GM19099 (cell line): ENCODE measurements around the gene SNX20.
A peak's percentile ranks its signal among the peaks of the same experiment; 100 is the strongest.

Experiments
- POLR2A ChIP-seq: IDR thresholded peaks from 3 replicates; pipeline ENCODE4 v1.6.1; 2011; ENCODE audit warnings: low read depth; ENCODE audit not compliant: insufficient read length; ENCODE audit errors: extremely low read depth

The SNX20 gene, protein sequence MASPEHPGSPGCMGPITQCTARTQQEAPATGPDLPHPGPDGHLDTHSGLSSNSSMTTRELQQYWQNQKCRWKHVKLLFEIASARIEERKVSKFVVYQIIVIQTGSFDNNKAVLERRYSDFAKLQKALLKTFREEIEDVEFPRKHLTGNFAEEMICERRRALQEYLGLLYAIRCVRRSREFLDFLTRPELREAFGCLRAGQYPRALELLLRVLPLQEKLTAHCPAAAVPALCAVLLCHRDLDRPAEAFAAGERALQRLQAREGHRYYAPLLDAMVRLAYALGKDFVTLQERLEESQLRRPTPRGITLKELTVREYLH

DNA sequence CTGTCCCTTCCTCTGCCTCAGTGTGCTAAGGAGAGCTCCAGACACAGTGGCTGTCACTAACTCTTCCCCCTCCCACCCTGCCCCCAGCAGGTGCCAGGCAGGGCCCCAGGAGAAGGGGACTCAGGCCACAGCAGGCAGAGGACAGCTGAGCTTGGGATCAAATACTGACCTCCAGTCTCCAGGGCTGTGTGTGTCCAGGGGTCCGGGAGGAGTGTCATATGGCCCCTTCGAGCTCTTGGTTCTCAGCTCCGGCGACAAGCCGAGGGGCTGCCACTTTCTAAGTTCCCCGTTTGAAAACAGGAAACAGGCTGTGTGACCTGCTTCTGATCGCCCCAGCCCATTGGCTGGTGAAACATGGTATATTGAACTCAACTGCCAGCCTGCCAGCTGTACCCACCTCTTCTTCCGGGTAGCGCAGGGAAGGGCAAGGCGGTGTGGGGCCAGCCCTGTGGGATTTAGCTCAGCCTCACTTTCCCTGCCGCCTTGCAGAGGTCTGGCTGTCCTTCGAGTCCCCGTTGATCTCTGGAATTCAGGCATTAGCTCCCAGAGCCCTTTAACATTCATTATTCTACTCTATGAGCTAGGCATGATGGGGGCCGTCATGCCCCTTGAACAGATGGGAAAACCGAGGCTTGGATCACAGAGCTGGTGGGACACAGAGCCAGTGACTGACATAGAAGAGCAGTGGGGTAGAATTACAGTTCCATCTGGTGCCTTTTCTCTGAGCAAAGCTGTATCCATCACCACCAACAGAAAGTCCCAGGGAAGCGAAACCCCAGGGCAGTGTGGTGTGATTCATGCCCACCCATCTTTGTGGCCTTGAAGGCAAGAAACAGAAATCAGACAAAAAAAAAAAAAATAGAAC lies at the start of gene SNX20:
TSS of gene SNX20 (minus strand) at position 292 of the 865 bp plus-strand sequence. CDS start 3,786 bp downstream, outside the sequence.
- peak; percentile 70 for TF ChIP-seq POLR2A

DNA sequence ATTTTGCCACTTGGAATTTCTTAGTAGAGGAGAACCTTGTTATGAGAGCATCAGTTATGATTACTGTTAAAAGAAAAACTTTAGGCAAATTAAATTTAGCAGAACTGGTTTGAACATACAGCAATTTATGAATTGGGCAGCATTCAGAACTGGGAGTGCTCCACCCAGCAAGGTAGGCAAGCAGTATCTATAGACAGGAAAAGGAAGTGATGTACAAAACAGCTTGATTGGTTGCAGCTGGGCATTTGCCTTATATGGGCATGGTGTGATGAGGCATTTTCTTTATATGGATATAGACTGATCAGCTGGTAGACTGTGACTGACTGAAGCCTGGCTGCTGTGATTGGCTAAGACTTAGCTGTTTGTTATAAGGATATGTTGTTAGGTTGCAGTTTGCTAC lies 43.2 kb upstream of the SNX20 start:
- TF ChIP-seq POLR2A: no peak

DNA sequence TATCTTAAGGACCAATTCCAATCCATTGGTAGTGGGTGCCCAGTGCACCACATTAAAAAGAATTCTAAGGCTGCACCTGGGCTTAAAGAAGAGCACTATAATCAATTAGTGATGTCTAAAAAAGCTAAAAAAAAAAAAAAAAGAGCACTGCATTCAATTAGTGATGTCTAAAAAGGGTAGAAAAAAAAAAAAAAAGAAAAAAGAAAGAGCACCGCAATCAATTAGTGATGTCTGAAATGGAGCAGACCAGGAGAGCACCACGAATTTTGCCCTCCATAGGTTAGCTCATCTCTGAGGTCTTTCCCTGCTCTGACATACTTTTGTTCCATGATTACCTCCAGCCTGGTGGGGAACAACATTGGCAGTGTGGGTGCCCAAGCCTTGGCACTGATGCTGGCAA lies 41.8 kb upstream of the SNX20 start:
- TF ChIP-seq POLR2A: no peak

DNA sequence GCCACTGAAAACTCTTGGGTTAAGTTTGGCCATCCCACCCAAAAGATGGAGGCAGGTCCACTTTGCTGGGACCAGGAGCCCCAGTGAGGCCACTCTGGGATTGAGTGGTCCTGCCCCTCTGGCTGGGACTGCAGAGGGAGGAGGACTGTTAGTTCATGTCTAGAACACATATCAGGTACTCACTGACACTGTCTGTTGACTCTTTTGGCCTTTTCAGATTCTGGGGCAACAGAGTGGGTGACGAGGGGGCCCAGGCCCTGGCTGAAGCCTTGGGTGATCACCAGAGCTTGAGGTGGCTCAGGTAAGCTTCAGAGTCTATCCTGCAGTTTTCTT lies 41.3 kb upstream of the SNX20 start:
- no peak for TF ChIP-seq POLR2A

DNA sequence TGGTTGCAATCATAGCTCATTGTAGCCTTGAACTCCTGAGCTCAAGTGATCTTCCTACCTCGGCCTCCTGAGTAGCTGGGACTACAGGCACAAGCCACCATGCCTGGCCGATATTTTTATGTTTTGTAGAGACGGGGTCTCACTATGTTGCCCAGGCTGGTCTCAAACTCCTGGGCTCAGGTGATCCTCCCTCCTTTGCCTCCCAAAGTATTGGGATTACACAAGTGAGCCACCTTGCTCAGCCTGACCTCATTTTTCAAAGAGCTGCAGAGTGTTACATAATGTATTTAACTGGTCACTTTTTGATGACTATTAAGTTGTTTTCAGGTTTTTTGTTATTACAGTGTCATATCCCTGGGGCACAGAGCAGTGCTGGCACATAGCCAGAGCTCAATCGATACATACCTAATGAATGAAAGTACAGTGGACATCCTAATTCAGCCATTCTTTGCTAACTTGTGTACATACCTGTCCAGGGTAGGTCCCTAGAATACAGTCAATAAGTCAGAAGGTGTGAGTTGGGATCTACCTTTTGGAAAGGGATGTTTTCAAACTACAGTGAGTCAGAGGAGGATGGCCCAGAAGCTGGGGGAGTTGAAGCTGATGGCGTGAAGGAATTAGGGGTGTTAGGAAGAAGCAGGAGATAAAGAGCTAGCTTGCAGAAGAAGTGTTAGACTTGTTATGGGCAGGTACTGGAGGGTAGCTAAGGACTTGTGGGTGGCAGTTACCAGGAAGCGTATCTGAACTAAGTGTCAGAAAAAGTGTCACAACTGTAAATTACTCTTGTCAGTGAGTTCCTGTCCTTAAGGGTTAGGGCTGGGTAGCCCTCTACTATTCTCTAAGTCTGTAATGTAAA lies 40.7 kb upstream of the SNX20 start:
- no peak for TF ChIP-seq POLR2A

DNA sequence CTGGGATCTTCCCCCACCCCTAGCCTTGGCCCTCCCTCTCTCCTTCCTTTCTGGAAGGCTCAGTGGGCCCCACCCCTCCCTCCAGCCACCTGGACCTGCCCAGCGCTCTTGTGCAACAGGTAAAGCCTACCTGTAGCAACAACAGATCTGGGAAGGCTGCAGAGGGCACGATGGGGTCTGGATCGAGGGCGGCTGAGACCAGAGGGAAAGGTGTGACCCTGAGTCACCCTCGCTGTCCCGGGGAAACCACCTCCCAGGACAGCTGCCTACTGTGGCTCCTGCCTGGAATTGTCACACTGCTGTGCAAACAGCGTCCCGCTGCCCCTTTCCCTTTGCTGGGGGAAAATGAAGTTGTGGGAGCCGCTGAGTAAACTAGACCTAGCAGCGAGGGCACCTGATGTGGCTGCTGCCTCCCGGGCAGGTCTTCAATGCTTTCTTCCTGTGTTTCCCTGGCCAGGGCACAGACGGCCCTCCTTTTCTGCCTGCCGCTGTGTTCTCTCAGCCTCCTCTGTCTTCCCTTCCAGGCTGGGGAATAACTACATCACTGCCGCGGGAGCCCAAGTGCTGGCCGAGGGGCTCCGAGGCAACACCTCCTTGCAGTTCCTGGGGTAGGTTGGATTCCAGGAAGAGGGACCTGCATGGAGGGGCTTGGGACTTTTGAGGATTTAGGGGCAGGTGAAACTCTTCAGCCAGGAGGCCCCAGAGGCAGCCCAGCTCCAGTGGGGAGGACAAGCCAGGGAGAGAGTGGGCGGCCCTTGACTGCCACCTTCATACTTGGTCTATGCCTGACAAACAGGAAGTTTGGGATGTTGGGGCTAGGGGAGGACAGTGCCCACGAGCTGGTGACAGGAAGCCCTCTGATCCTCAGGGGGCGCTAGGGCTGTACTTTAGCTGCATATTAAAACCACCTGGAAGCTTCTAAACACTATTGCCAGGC lies 38.6 kb upstream of the SNX20 start:
- no peak for TF ChIP-seq POLR2A

DNA sequence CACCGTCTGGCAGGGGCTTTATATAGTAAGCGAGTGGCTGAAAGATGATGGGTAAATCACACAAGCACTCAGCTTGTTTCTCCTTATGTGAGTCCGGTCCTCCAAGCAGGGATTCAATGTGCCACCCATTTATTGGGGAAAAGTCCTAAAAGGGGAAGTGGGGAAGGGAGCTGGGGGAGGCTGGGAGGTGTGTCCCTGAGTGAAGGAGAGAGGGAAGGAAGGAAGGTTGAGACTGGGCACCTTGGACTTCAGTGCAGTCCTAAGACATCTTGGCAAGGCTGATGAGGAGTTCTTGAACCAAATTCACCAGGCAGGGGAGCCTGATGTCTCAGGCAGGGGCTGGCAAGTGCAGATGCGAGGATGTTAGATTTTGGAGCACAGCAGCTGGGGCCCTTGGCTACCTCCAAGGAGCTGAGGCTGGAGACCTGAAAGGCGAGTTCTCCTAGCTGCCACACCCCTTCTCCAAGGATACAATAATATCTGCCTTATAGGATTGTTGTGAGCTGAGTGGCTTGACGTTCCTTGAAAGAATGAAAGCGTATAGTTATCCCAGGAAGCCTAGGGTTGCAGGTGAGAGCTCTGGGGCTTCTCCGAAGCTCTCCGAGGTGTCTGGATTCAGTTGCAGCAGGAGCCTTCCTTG lies 37.8 kb upstream of the SNX20 start:
- no peak for TF ChIP-seq POLR2A

DNA sequence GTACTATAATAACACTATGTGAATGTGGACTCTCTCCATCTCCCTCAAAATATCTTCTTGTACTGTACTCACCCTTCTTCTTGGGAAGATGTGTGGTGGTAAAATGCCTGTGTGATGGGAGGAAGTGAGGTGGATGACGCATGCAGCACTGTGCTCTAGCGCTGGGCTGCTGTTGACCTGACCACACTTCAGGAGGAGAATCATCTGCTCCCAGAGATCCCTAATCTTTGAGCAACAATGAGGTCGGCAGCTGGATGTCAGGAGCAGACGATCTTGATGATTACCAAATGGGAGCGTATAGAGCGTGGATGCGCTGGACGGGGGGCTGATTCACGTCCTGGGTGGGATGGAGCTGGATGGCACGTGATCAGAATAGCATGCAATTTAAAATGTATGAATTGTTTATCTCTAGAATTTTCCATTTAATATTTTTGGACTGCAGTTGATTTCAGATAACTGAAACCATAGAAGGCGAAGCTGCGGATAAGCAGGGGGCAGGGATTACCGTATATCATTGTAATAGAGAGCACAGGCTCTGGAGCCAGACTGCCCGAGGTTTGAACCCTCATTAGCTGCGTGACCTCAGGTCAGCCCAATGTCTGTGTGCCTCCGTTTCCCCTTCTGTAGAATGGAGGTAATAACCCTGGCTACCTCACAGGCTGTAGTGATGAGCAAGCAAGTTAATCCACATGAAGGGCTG lies 37.1 kb upstream of the SNX20 start:
- no peak for TF ChIP-seq POLR2A

DNA sequence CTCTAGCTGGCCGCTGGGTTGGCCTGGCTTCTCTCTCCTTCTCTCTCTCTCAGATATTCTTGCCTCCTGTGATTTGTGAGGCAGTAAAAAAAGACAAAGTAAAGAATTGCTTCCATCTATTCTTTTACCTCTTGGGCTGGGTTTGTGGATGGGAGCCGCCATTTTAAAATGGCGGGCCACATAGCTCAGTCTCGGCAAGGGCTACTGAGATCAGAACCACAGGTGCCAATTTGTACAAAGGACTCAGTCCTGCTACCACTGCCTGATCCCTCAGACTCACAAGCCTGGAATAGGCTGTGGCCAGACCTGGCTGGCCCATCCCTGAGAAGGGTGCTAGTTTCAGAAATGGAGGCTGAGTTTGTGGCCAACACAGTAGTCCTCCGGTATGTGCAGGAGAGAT lies 36.4 kb upstream of the SNX20 start:
- TF ChIP-seq POLR2A: no peak

DNA sequence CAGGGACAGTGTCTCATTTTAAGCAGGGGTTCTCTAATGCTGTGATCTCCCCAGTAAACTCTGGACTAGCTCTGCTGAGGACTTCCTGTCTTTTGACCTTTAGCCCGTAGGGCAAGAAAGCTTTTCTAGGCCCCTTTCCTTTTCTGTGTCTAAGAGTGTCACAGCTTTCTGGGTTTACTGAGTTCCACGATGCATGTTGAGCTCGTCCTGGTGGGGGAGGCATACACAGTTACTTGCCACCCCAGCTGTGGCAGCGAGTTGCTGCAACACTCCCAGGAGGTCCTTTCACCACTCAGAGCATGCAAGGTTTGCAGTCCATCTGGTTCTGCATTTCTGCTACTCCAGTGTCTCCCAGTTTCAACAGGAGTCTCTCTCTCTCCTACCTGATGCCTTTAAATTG lies 36.0 kb upstream of the SNX20 start:
- TF ChIP-seq POLR2A: no peak

DNA sequence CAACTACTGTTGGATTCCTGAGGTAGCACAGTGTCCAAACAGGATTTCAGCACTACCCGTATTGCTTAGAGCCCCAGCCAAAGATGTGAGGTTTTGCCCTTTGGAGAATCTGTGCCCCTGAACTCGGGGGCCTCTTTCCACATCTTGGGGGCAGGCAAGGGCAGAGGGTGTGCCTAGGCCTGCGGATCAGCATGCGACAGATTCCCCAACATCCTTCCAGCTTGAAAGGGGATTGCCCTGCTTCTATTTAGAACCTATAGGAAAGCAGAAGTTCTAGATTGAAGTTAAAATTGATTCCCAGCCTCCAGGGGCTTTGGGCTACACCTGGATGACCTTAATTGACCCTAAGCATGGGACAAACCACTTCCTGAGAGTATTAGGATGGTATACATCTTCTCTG lies 31.8 kb upstream of the SNX20 start:
- TF ChIP-seq POLR2A: no peak

DNA sequence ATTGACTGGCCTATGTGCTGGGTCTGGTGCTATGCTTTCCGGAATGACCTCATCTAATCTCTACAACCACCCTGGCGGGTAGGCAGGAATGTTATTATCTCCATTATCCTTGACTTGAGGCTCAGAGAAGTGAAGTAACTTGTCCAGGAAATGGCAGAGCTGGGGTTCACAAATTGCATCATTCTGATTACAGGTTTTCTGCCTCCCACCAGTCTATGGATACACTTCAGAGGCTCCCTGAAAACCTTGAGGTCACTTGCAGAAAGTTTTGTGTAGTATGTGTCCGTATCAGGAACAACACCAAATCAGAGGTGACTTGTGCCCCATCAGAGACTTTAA lies 31.4 kb upstream of the SNX20 start:
- no peak for TF ChIP-seq POLR2A

DNA sequence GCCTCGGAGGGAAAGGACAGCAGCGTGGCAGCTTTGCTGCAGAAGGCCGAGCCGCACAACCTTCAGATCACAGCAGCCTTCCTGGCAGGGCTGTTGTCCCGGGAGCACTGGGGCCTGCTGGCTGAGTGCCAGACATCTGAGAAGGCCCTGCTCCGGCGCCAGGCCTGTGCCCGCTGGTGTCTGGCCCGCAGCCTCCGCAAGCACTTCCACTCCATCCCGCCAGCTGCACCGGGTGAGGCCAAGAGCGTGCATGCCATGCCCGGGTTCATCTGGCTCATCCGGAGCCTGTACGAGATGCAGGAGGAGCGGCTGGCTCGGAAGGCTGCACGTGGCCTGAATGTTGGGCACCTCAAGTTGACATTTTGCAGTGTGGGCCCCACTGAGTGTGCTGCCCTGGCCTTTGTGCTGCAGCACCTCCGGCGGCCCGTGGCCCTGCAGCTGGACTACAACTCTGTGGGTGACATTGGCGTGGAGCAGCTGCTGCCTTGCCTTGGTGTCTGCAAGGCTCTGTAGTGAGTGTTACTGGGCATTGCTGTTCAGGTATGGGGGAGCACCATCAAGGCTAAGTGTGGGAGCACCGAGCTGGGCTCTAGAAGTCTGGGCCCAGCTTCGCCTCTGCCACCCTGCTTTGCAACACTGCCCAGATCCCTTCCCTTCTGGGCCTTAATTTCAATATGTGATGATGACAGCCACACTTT lies 30.9 kb upstream of the SNX20 start:
- no peak for TF ChIP-seq POLR2A
